Stimulated activated naive CD4-positive, alpha-beta T cell treated with Interleukin-2 at 50 U/mL for 16 hours (primary cell): ENCODE results near the gene TRIM61.
"Not testable (repeated sequence)": the region's sequence is repeated elsewhere in the genome, so short reads cannot be mapped to it uniquely, and the experiment has no call there.

Source experiments
- DNase-seq: peaks from one replicate; lab custom pipeline; 2025; lab: John Stamatoyannopoulos, UW

Gene TRIM61

DNA sequence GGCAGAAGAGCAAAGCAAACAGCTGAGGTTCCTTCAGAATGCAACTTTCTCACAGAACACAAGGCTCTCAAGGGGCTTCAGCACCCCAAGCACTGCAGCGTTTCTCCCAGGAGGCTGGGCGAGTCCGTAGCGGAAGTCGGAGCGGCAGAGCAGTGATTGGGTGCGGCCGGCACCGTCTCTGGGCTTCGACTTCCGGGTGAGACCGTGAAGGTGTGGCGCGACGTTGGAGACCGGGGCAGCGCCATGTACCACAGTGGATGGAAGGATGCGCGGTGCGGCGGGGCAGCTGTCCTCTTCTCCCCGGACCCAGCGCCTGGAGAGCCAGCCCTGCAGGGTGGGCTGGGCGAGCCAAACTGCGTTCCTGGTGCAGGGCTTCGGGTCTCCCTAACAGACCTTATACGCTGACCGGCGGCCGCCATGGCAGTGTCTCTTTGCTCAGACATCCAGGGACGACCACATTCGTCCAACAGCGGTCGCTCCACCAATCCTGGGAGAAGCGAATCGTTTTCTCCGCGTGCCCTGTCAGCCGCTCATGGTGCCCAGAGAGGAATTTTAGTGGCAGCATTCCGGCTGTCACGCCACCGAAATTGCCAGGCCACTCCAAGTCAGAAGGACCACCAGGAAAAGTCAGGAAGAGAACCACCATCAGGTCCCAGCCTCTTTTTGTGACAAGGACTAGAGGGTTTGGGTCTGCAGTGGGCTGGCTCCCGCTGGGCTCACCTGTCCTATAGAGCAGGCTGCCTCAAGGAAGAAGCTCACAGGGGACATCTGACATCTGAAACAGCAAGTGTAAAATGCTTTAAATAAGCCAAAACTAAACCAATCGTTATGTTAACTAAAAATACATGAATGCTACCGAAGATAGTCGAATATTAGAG, 20.5 kb downstream of the TRIM61 start:
- peak; percentile 67 for DNase-seq

DNA sequence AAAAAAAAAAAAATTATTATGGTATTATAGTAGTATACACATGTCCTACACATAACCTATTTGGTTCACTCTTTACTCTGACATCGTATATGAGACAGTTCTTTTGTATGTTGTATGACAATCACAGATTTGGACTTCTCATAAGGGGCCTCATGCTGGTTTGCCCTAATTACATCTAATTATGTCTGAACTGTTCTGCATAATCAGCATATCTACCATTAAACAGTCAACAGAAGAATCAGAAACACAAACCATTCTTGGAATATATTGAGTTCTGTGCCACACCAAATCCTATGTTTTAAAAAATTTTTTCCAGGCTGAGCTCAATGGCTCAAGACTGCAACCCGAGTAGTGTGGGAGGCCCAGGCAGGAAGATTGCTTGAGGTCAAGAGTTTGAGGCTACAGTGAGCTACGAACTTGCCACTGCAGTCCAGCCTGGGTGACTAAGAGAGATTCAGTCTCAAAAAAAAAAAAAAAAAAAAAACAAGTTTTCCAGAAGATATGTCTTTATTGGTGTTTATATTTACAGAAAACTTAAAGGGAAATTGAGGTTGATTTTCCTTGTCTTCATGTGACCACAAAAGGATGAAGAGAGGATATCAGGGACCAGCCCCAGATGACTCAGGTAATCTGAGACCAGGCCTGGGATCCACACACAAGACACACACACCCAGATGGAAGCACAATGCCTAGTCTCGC, 22.2 kb downstream of the TRIM61 start:
- DNase-seq = no peak

DNA sequence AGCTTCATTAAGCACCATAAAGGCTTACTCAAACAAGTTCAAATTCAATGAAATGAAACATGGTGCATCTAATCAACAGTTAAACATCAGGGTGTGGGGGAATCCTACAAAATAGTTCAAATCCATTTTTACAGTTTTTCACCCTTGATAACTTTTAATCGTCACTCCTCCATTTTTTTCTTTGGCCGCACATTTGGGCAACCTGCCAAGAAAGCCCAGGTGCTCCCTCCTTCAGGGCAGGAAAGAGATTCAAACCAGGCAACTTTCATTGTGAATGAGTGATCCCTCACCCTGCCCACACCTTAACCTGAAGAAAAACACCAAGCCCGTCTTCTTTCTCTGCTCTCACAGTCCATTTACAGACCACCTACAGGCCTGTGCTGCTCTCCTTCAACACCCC, 24.9 kb downstream of the TRIM61 start:
- DNase-seq = no peak

DNA sequence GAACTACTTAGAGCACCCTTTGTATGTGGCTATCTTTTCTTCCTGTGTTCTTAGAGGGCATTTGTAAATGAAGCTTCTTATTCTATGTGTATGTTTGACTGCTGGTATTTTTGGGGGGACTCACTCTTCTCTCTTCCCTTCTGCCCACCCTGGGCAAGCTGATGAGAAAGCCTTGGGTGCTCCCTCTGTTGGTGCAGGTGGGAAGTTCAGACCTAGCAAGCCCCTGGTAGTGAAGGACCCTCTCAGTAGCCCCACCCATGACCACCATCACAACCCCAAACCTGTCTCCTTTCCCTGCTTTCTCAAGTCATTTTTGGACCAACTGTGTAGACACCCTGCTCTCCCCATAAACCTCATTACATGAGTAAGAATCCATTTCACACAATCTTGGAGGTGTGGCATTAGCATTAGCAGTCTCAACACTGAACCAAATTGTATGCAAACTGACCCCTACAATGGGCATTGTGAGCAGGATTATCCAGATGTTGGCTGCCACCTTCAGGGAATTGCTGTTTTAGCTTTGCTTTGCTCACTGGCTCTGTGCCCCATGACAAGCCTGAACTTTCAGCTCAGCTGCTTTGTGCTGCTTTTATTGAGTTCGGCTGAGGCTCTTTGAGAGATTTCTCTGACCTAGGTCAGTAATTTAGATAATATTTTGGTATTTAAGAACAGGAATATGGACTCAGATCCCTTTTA, 27.9 kb downstream of the TRIM61 start:
- no peak for DNase-seq

DNA sequence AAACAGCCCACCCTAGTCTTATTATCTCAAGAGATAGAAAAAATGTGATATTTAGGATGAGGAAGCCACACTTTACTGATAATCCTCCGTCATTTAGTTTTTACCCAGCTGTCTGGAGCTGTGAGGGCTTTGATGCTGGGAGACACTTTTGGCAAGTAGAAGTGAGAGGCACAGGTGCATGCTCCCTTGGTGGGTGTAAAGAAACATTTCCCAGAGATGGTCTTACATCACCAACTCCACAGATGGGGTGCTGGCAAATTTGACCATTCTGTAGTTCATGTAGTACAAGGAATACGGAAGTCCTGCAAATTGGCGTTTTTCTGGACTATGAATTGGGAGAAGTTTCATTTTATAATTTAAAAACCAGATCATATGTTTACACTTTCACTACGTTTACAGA, 28.5 kb downstream of the TRIM61 start:
- no peak for DNase-seq

DNA sequence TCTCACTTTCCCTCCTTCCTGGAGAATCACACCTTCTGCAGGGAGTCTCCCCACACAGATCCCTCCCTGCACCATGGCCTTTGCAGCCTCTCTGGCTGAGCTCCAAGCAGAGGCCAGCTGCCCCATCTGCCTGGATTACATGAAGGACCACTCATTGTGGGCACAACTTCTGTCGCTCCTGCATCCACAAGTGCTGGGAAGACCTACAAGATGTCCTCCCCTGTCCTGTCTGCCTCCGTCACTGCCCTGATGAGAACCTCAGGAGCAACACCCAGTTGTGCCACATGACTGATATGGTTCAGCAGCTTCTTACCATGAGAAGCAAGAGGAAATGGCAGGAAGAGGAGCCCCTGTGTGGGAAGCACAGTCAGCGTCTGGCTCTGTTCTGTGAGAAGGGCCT, 29.5 kb downstream of the TRIM61 start:
- DNase-seq = not testable (repeated sequence)

DNA sequence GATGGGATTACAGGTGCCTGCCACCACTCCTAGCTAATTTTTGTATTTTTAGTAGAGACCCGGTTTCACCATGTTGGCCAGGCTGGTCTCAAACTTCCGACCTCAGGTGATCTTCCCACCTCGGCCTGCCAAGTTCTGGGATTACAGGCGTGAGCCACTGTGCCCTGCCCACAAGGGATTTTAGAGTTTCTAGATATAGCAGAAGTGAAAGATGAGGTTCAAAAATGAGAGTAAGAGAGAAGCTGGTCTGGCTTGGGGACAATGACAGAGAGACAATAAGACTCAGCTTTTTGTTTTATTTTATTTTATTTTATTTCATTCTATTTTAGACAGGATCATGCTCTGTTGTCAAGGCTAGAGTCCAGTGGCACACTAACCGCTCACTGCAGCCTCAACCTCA, 30.6 kb downstream of the TRIM61 start:
- DNase-seq = no peak

DNA sequence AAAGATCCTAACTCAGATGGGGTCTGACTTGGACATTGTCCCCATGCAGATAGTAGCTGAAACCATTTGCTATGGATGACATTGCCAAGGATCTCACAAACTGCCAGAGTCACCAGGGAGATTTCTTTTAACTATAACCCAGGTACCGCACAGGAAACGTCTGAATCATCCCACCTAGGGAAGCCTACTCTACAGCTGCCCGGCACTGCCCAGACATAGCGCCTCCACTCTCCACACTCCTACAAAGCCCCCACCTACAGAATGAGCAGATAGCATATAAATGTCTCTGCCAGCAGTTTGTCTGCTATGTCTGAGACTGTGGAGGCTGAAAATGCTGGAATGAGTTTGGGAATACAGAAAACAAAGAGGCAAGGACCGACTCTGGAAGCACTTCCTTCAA, 32.3 kb downstream of the TRIM61 start:
- DNase-seq = no peak

DNA sequence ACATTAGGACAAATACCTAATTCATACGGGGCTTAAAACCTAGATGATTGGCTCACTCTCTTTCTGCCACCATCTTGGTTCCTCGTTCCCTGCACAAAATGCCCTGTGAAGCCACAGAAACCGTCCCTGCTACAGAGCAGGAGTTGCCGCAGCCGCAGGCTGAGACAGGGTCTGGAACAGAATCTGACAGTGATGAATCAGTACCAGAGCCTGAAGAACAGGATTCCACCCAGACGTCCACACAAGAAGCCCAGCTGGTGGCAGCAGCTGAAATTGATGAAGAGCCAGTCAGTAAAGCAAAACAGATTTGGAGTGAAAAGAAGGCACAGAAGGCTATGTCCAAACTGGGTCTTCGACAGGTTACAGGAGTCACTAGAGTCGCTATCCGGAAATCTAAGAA, 34.3 kb downstream of the TRIM61 start:
- DNase-seq = no peak

DNA sequence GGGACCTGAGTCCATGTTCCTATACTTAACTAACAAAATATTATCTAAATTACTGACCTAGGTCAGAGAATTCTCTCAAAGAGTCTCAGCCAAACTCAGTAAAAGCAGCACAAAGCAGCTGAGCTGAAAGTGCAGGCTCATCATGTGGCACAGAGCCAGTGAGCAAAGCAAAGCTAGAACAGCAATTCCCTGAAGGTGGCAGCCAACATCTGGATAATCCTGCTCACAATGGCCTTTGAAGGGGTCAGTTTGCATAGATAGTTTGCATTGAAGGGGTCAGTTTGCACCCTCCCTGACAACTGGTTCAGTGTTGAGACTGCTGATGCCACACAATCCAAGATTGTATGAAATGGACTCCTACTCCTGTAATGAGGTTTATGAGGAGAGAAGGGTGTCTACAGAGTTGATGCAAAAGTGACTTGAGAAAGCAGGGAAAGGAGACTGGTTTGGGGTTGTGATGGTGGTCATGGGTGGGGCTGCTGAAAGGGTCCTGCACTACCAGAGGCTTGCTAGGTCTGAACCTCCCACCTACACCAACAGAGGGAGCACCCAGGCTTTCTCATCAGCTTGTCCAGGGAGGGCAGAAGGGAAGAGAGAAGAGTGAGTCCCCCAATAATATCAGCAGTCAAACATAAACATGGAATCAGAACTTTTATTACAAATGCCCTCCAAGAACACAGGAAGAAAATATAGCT, 39.7 kb downstream of the TRIM61 start:
- no peak for DNase-seq

DNA sequence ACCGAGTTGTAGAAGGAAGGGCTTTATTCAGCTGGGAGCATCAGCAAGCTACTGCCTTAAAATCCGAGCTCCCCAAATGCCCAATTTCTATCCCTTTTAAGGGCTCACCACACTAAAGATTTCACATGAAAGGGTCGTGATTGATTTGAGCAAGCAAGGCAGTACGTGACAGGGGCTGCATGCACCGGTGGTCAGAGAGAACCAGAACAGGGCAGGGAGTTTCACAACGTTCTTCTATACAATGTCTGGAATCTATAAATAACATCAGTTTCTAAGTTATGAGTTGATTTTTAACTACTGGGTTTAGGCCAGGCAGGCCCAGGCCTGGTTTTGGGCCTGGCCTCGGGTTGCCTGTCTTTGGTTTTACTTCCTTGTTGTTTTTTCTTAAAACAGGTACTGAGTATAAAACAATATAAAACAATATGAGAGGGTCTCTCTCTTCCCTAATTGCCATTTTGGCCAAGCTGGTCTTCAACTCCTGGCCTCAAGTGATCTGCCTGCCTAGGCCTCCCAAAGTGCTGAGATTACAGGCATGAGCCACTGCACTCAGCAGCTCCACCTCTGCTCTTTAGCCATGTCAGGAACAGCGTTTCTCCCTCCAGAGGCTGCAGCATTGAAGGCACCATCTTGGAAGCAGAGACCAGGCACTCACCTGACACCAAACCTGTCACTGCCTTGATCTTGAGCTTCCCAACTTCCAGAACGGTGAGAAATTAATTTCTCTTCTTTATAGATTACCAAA, 41.4 kb downstream of the TRIM61 start:
- not testable (repeated sequence) for DNase-seq

DNA sequence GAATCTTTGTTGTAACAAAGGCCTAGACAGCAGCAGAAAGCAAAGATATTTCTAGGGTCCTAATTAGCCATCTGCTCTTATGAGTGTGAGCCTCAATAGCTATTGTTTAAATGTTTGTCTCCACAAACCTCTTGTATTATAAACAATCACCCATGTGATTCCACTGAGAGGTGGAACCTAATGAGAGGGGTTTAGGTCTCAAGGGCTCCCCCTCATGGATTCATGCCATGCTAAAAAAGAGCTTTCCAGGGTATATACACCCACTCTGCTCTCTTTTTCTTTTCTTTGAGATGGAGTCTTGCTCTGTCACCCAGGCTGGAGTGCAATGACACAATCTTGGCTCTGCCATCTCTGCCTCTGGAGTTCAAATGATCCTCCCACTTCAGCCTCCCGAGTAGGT, 42.1 kb downstream of the TRIM61 start:
- no peak for DNase-seq

DNA sequence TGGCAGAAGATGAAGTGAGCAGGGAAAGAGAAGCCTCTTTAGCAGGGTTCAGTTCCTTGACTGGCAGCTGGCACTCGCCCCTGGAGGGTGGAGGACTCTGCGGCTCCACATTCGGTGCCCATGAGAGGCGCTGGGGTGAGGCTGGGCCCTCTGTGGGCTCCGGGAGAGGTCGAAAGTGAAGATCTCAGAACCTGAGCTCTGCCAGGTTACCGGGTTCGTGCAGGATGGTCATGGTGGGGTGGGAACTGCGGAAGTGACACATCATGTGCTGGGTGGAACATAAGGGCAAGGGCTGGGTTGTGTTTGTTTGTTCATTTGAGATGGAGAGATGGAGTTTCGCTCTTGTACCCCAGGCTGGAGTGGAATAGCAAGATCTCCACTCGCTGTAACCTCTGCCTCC, 44.2 kb downstream of the TRIM61 start:
- DNase-seq = no peak

DNA sequence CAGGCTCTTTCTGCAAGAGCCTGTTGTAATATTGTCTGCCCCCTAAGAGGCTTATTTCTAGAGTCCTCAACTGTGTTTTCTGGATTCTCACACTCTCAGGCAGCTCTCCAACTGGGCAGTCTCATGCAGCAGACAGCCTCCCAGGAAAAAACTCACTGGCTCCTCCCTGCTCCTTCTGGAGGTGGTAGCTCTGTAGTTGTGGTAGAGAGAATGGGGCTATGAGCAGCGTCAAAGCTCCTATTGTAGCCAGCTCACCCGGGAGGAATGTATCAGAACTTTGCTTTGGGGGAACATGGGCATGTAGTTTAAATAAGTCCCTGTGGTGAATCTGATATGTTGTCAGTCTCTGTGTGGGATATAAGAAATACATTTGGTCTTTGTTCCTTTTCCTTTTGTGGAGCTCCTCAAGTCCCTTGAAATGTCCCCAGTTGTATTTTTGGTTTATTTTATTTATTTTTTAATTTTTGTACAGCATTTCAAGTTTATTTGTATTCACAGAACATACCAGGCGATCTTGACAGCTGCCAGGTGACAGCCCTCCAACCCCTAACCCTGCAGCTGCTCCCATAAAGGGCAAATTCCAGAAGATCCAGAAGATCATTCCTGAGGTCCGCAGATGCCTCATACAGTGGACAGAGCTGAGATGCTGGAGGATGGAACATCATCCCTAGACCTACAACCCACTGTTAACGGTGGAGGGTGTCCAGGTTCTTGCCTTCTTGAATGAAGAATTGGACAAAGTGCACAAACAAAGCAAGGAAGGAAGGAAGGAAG, 45.7 kb downstream of the TRIM61 start:
- DNase-seq = no peak

DNA sequence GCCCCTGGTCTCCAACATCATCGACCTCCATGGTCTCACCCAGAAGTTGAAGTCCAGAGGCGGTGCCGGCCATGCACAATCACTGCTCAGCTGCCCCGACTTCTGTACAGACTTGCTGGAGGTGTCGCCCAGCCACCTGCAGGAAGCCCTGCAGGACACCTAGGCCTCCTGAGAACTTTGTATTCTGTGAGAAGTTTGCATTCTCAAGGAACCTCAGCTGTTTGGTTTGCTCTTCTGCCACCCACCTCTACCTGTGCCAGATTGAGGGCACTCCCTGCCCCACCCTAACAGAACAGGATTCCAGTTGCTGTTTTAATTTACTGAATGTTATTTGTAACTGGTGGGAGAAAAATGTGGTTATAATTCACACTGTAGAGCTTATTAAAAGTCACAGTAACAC, 46.8 kb downstream of the TRIM61 start:
- no peak for DNase-seq

DNA sequence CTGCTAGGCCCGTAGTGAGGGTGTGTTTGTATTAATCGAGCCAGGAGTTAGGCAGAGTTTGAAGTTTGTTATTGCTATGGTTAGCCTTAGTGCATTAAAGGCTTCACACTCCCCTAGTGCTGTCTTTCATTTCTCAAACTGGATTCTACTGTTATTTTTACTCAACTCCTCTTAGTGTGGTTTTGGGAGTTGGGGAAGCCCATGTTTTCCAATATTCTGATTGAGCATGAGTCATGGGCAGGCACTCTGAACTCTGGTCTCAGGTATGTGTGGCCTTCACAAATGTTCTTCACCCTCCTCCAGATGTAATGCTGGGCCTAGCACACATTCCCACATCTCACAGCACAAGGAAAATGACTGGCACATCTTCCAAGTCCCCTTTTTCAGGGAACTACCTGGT, 50.4 kb downstream of the TRIM61 start:
- not testable (repeated sequence) for DNase-seq

DNA sequence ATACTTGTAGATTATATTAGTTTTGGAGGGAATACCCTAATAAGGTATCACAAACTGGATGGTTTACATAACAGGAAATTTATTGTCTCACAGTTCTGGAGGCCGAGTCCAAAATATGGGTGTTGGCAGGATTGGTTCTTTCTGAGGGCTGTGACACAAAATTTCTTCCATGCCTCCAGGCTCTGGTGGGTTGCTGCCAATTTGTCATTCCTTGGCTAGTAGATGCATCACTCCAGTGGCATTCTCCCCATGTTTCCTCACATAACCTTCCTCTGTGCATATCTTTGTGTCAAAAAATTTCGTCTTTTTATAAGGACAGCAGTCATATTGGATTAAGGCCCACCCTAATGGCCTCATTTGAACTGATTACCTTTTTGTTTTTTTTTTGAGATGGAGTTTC, 51.2 kb downstream of the TRIM61 start:
- no peak for DNase-seq

DNA sequence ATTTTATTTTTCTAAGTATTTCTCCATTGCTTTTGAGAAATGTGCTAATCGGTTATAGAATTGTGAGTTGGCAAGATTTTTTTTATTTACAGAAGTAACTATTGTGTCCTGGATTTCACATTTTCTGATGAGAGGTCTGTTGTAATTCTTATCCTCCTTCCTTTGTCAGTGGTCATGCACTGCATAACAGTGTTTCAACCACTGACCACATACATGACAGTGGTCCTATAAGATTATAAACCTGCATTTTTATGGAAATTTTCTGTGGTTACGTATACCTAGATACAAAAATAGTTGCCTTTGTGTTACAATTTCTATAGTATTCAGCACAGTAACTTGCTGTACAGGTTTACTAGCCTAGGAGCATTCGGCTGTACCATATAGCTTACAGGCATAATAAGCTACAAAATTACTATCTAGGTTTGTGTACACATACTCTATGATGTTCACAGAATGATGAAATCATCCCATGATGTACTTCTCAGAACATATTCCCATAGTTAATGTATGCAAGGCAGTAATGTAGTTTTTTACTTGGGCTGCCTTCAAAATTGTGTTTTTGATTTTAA, 52.7 kb downstream of the TRIM61 start:
- no peak for DNase-seq

DNA sequence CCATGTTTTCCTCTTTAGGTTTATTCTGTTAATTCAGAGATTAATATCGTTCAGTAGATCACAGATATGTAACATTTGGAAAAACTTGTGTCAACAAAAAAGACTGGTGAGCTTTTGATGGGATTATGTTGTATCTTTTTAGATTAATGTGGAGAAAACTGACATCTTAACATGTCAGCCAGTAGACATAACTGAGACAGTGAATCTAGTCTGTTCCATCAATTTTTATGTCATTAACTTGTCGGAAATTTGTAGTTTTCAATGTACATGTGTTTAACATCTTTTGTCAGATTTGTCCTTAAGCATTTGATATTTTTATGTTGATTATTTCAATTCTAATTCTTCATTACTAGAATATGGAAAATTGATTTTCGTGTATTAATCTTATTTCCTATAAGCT, 58.5 kb downstream of the TRIM61 start:
- DNase-seq = no peak
